GM23338 (cell line): ENCODE measurements around the gene BPIFB2. TPM values are rescaled to one million over a fixed set of nuclear protein-coding genes. Genes with fewer than 3 reads are reported as not detected.

Experiments
- ATAC-seq: fragments of 200-7000 bp; cut with Tn5 transposase; 3 replicates; pipeline ENCODE4 v1.9.1; 2020
- DNase-seq: peaks from one replicate; pipeline ENCODE4 v3.0.0-alpha.2; 2015; ENCODE audit warnings: low spot score
- H2AFZ ChIP-seq: fragments of 200-600 bp; sonication (generic); 2 replicates; pipeline ENCODE4 v1.8.0; 2016; ENCODE audit warnings: antibody characterized with exemption, mild to moderate bottlenecking, moderate library complexity
- H3F3A ChIP-seq: fragments of 200-600 bp; sonication (generic); replicated peaks from 2 replicates; pipeline ENCODE4 v1.8.0; 2017; ENCODE audit warnings: antibody characterized with exemption, mixed run types, low read depth
- H3K27ac ChIP-seq: fragments of 200-600 bp; sonication (generic); 2 replicates; pipeline ENCODE4 v1.6.1; 2016; ENCODE audit warnings: low read depth
- H3K27me3 ChIP-seq: fragments of 200-600 bp; sonication (generic); 2 replicates; pipeline ENCODE4 v1.8.0; 2016; ENCODE audit warnings: mild to moderate bottlenecking, mixed run types, moderate library complexity; ENCODE audit not compliant: insufficient read depth
- H3K36me3 ChIP-seq: fragments of 200-600 bp; sonication (generic); 2 replicates; pipeline ENCODE4 v1.8.0; 2016; ENCODE audit warnings: mild to moderate bottlenecking; ENCODE audit not compliant: insufficient read depth
- H3K4me1 ChIP-seq: fragments of 200-600 bp; sonication (generic); 2 replicates; pipeline ENCODE4 v1.8.0; 2016; ENCODE audit warnings: mild to moderate bottlenecking, moderate library complexity; ENCODE audit not compliant: insufficient read depth
- H3K4me2 ChIP-seq: fragments of 200-600 bp; sonication (generic); 2 replicates; pipeline ENCODE4 v1.7.1; 2017; ENCODE audit warnings: mixed run types
- H3K4me3 ChIP-seq: fragments of 200-600 bp; sonication (generic); 2 replicates; pipeline ENCODE4 v1.6.1; 2016; ENCODE audit warnings: mixed run types
- H3K79me2 ChIP-seq: fragments of 200-600 bp; sonication (generic); replicated peaks from 2 replicates; pipeline ENCODE4 v1.8.0; 2017; ENCODE audit warnings: mild to moderate bottlenecking; ENCODE audit not compliant: insufficient read depth
- H3K9me2 ChIP-seq: fragments of 200-600 bp; sonication (generic); 2 replicates; pipeline ENCODE4 v1.8.0; 2017; ENCODE audit not compliant: insufficient read depth
- H4K20me1 ChIP-seq: fragments of 200-600 bp; sonication (generic); replicated peaks from 2 replicates; pipeline ENCODE4 v1.8.0; 2017; ENCODE audit warnings: mild to moderate bottlenecking; ENCODE audit not compliant: insufficient read depth
- H3K27ac Mint-ChIP-seq: 2 replicates; pipeline ENCODE4 v1.8.0; 2020; ENCODE audit warnings: inconsistent platforms, mild to moderate bottlenecking, moderate library complexity, mixed read lengths
- H3K27me3 Mint-ChIP-seq: 3 replicates; pipeline ENCODE4 v1.8.0; 2022; ENCODE audit warnings: low read depth, mild to moderate bottlenecking, moderate library complexity, mixed read lengths, inconsistent platforms; ENCODE audit not compliant: insufficient read depth, poor library complexity
- H3K36me3 Mint-ChIP-seq: 3 replicates; pipeline ENCODE4 v1.8.0; 2021; ENCODE audit warnings: low read depth, mild to moderate bottlenecking, inconsistent platforms, moderate library complexity, mixed read lengths
- H3K4me1 Mint-ChIP-seq: 3 replicates; pipeline ENCODE4 v1.8.0; 2020; ENCODE audit warnings: mild to moderate bottlenecking, inconsistent platforms, mixed read lengths
- H3K4me3 Mint-ChIP-seq: 3 replicates; pipeline ENCODE4 v1.8.0; 2021; ENCODE audit warnings: moderate library complexity, mild to moderate bottlenecking, inconsistent platforms, mixed read lengths
- H3K9me3 Mint-ChIP-seq: 3 replicates; pipeline ENCODE4 v1.8.0; 2020; ENCODE audit warnings: moderate library complexity, mild to moderate bottlenecking, inconsistent platforms, mixed read lengths
- CREB1 ChIP-seq: fragments of 250-450 bp; sonication (Bioruptor Pico); IDR thresholded peaks from 2 replicates; pipeline ENCODE4 v1.5.0; 2020; ENCODE audit warnings: low read depth, mild to moderate bottlenecking, moderate library complexity
- EZH2 ChIP-seq: fragments of 200-600 bp; sonication (generic); IDR thresholded peaks from one replicate; pipeline ENCODE4 v1.8.0; 2017; ENCODE audit warnings: antibody characterized with exemption, mild to moderate bottlenecking, low read depth; ENCODE audit not compliant: unreplicated experiment
- JUNB ChIP-seq: IDR thresholded peaks from one replicate; pipeline ENCODE4 v1.6.1; 2016; ENCODE audit warnings: antibody characterized with exemption; ENCODE audit not compliant: unreplicated experiment
- POLR2AphosphoS5 ChIP-seq: IDR thresholded peaks from 2 replicates; pipeline ENCODE4 v1.6.1; 2016; ENCODE audit warnings: antibody characterized with exemption, low read depth
- polyA plus RNA-seq: library from polyadenylated mRNA; unstranded; fragments of >200 nt; fragmentation: Nextera tagmentation; extraction: Ambion mirVana; gene quantifications from 2 replicates; pipeline ENCODE4 v1.2.1, GENCODE V29; 2016
- total RNA-seq: library from RNA; depleted of rRNA; stranded (reverse); fragments of >200 nt; shearing (Covaris generic); gene quantifications from 2 replicates; pipeline ENCODE4 v1.2.3, GENCODE V29; 2014
- TF ChIP-seq, protein P1 (sequence below): fragments of 250-450 bp; sonication (Bioruptor Pico); IDR thresholded peaks from 2 replicates; pipeline ENCODE4 v1.5.0; 2020; ENCODE audit warnings: mild to moderate bottlenecking, moderate library complexity
- TF ChIP-seq, protein P2 (sequence below): IDR thresholded peaks from 2 replicates; pipeline ENCODE4 v1.6.1; 2016; ENCODE audit warnings: antibody characterized with exemption
- TF ChIP-seq, protein P3 (sequence below), 2 experiments: fragments of 200-600 bp in 1 of 2; sonication (generic) in 1 of 2; conservative IDR thresholded peaks; 2 replicates each; pipeline versions ENCODE4 v1.5.1 to v1.6.1; 2016 to 2017; ENCODE audit warnings: antibody characterized with exemption in 2 of 2, low read depth in 2 of 2, mild to moderate bottlenecking in 2 of 2, moderate library complexity in 1 of 2

The BPIFB2 gene
- total and polyA plus RNA-seq, 2 experiments from 2014 or later = not detected

DNA sequence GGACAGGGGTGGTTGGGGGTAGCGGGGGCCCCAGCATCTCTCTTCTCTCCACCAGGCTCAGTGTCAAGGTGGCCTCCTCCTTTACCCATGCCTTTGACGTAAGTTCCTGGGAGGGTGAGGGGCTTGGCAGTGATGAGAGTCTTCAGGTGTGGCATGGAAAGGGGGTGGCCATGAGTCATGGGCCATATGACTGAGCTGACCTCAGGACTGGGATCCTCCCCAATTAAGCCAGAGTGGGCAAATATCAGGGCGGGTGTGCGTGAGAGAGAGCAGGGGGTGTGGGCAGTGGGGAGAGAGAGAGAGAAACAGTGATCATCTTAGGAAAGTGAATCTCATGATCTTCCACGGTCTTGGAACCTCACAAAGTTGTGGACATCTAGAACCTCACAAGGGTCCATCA lies 63.7 kb downstream of the BPIFB2 start (continued):
- TF ChIP-seq, protein P1, sequence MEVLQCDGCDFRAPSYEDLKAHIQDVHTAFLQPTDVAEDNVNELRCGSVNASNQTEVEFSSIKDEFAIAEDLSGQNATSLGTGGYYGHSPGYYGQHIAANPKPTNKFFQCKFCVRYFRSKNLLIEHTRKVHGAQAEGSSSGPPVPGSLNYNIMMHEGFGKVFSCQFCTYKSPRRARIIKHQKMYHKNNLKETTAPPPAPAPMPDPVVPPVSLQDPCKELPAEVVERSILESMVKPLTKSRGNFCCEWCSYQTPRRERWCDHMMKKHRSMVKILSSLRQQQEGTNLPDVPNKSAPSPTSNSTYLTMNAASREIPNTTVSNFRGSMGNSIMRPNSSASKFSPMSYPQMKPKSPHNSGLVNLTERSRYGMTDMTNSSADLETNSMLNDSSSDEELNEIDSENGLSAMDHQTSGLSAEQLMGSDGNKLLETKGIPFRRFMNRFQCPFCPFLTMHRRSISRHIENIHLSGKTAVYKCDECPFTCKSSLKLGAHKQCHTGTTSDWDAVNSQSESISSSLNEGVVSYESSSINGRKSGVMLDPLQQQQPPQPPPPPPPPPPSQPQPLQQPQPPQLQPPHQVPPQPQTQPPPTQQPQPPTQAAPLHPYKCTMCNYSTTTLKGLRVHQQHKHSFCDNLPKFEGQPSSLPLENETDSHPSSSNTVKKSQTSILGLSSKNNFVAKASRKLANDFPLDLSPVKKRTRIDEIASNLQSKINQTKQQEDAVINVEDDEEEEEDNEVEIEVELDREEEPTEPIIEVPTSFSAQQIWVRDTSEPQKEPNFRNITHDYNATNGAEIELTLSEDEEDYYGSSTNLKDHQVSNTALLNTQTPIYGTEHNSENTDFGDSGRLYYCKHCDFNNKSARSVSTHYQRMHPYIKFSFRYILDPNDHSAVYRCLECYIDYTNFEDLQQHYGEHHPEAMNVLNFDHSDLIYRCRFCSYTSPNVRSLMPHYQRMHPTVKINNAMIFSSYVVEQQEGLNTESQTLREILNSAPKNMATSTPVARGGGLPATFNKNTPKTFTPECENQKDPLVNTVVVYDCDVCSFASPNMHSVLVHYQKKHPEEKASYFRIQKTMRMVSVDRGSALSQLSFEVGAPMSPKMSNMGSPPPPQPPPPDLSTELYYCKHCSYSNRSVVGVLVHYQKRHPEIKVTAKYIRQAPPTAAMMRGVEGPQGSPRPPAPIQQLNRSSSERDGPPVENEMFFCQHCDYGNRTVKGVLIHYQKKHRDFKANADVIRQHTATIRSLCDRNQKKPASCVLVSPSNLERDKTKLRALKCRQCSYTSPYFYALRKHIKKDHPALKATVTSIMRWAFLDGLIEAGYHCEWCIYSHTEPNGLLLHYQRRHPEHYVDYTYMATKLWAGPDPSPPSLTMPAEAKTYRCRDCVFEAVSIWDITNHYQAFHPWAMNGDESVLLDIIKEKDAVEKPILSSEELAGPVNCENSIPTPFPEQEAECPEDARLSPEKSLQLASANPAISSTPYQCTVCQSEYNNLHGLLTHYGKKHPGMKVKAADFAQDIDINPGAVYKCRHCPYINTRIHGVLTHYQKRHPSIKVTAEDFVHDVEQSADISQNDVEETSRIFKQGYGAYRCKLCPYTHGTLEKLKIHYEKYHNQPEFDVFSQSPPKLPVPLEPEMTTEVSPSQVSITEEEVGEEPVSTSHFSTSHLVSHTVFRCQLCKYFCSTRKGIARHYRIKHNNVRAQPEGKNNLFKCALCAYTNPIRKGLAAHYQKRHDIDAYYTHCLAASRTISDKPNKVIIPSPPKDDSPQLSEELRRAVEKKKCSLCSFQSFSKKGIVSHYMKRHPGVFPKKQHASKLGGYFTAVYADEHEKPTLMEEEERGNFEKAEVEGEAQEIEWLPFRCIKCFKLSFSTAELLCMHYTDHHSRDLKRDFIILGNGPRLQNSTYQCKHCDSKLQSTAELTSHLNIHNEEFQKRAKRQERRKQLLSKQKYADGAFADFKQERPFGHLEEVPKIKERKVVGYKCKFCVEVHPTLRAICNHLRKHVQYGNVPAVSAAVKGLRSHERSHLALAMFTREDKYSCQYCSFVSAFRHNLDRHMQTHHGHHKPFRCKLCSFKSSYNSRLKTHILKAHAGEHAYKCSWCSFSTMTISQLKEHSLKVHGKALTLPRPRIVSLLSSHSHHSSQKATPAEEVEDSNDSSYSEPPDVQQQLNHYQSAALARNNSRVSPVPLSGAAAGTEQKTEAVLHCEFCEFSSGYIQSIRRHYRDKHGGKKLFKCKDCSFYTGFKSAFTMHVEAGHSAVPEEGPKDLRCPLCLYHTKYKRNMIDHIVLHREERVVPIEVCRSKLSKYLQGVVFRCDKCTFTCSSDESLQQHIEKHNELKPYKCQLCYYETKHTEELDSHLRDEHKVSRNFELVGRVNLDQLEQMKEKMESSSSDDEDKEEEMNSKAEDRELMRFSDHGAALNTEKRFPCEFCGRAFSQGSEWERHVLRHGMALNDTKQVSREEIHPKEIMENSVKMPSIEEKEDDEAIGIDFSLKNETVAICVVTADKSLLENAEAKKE (CRISPR knock-in tag) = no peak
- no peak for TF ChIP-seq POLR2AphosphoS5
- TF ChIP-seq, protein P2, sequence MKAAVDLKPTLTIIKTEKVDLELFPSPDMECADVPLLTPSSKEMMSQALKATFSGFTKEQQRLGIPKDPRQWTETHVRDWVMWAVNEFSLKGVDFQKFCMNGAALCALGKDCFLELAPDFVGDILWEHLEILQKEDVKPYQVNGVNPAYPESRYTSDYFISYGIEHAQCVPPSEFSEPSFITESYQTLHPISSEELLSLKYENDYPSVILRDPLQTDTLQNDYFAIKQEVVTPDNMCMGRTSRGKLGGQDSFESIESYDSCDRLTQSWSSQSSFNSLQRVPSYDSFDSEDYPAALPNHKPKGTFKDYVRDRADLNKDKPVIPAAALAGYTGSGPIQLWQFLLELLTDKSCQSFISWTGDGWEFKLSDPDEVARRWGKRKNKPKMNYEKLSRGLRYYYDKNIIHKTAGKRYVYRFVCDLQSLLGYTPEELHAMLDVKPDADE = no peak
- no peak for TF ChIP-seq JUNB
- TF ChIP-seq, protein P3, sequence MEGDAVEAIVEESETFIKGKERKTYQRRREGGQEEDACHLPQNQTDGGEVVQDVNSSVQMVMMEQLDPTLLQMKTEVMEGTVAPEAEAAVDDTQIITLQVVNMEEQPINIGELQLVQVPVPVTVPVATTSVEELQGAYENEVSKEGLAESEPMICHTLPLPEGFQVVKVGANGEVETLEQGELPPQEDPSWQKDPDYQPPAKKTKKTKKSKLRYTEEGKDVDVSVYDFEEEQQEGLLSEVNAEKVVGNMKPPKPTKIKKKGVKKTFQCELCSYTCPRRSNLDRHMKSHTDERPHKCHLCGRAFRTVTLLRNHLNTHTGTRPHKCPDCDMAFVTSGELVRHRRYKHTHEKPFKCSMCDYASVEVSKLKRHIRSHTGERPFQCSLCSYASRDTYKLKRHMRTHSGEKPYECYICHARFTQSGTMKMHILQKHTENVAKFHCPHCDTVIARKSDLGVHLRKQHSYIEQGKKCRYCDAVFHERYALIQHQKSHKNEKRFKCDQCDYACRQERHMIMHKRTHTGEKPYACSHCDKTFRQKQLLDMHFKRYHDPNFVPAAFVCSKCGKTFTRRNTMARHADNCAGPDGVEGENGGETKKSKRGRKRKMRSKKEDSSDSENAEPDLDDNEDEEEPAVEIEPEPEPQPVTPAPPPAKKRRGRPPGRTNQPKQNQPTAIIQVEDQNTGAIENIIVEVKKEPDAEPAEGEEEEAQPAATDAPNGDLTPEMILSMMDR (conservative IDR thresholded peaks at IDR 0.05; ENCODE audit: low read depth in 2 of 2) = no peak
- no peak for TF ChIP-seq EZH2

DNA sequence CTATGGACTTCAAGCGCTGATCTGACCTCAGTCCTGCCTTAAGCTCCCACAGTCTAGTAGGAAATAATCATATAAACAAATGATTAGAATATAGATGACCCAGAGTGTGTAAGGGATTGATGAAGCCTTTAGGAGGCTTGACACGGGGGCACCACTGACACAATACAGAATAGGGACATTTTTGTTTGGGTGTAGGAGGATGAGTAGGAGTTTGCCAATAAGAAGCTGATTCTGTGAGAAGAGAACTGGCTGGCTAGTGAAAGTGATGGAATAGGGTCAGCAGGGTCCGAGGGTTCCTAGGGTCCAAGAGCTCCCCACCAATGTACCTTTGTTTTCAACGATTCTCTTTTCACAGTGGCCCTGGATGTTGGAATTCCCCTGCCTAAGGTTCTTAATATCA lies 64.9 kb downstream of the BPIFB2 start:
- H3K27me3 Mint-ChIP-seq = peaks cover 6% of the 10 kb centered on the region
- H3K4me1 Mint-ChIP-seq = no peaks in the 10 kb centered on the region
- Histone ChIP-seq H4K20me1 (no peaks in the 10 kb centered on the region), H3K9me2 (no peaks in the 10 kb centered on the region), H2AFZ (no peak overlapping the region), H3K4me2 (no peak overlapping the region), H3K79me2 (no peaks in the 10 kb centered on the region), H3K4me1 (no peaks in the 10 kb centered on the region), H3F3A (no peaks in the 10 kb centered on the region), H3K36me3 (no peaks in the 10 kb centered on the region), H3K27me3 (no peaks in the 10 kb centered on the region), H3K4me3 (no peak overlapping the region), H3K27ac (no peak overlapping the region)
- no peak for DNase-seq
- ATAC-seq = no peak
- no peaks in the 10 kb centered on the region; the same call in 2 of the 3 replicates for H3K36me3 Mint-ChIP-seq
- no peaks in the 10 kb centered on the region; the same call in 2 of the 3 replicates for H3K9me3 Mint-ChIP-seq
- H3K27ac Mint-ChIP-seq = no peak overlapping the region
- H3K4me3 Mint-ChIP-seq = no peak overlapping the region
- TF ChIP-seq, protein P2 = no peak
- no peak for TF ChIP-seq CREB1 (CRISPR knock-in tag)
